H1 (cell line): ENCODE results near the gene TK1.

Source experiments
- BACH1 ChIP-seq: IDR thresholded peaks from 2 replicates; pipeline ENCODE4 v1.6.1; 2012; ENCODE audit warnings: low read length, improper control_type of control experiment
- CBX5 ChIP-seq: fragments of 300-800, 300-1000 bp; sonication (generic); IDR thresholded peaks from 2 replicates; pipeline ENCODE4 v1.7.1; 2016; ENCODE audit warnings: antibody characterized with exemption, low read length, low read depth
- CTCF ChIP-seq, 3 experiments: IDR thresholded peaks; 1 replicate in 2 of 3; 2 replicates in 1 of 3; pipeline versions ENCODE4 v1.5.1 to v1.6.1; 2011; ENCODE audit warnings: low read length in 3 of 3, mild to moderate bottlenecking in 3 of 3, inconsistent platforms in 2 of 3, low read depth in 1 of 3, moderate library complexity in 1 of 3; ENCODE audit not compliant: insufficient read depth in 1 of 3; ENCODE audit errors: control extremely low read depth in 1 of 3
- EGR1 ChIP-seq: IDR thresholded peaks from 2 replicates; pipeline ENCODE4 v1.6.1; 2011; ENCODE audit warnings: low read depth, low read length, borderline replicate concordance
- EZH2 ChIP-seq: fragments of 200-600 bp; sonication (generic); IDR thresholded peaks from 2 replicates; pipeline ENCODE4 v1.7.1; 2012; ENCODE audit warnings: low read depth, mild to moderate bottlenecking, moderate library complexity, low read length, inconsistent platforms; ENCODE audit not compliant: severe bottlenecking
- KDM1A ChIP-seq: fragments of 200-600, 300-600 bp; sonication (generic); IDR thresholded peaks from 2 replicates; pipeline ENCODE4 v1.7.1; 2016; ENCODE audit warnings: mild to moderate bottlenecking, low read length, borderline replicate concordance
- MAX ChIP-seq: IDR thresholded peaks from 2 replicates; pipeline ENCODE4 v1.6.1; 2012; ENCODE audit warnings: inconsistent platforms
- SIN3A ChIP-seq, 2 experiments: IDR thresholded peaks in 1 of 2; conservative IDR thresholded peaks in 1 of 2; 2 replicates each; pipeline ENCODE4 v1.6.1; 2011 to 2012; ENCODE audit warnings: low read length in 2 of 2, improper control_type of control experiment in 1 of 2, low read depth in 1 of 2, mild to moderate bottlenecking in 1 of 2
- YY1 ChIP-seq: IDR thresholded peaks from 2 replicates; pipeline ENCODE4 v1.6.1; 2011; ENCODE audit warnings: low read depth, mild to moderate bottlenecking, low read length

- TF ChIP-seq KDM1A (no peak), CTCF (IDR thresholded peaks at IDR 0.05; ENCODE audit: control extremely low read depth in 1 of 3, insufficient read depth in 1 of 3, low read depth in 1 of 3, low read length in 3 of 3) (no peak), EGR1 (no peak), YY1 (no peak), CBX5 (no peak), SIN3A (conservative IDR thresholded peaks at IDR 0.05 in 1 of 2, IDR thresholded peaks at IDR 0.05 in 1 of 2; ENCODE audit: low read depth in 1 of 2, low read length in 2 of 2) (no peak), BACH1 (no peak), MAX (no peak), EZH2 (no peak)
Observed at GRCh38 chr17:78208486-78208885, 21.6 kb upstream of the TK1 start.
